CMK (cell line): ENCODE results near the gene STRIP1.

Experiments
- DNase-seq: peaks from one replicate; pipeline ENCODE4 v3.0.0-alpha.2; 2010; ENCODE audit warnings: low read depth

The STRIP1 gene

GRCh38 chr1:110097507-110098221 is 63.2 kb downstream of the STRIP1 start:
- no peak for DNase-seq

- DNase-seq, result no peak
Measured at GRCh38 chr1:110098222-110099026, 64.0 kb downstream of the STRIP1 start.

GRCh38 chr1:110100335-110100734 is 65.9 kb downstream of the STRIP1 start:
- no peak for DNase-seq

DNA sequence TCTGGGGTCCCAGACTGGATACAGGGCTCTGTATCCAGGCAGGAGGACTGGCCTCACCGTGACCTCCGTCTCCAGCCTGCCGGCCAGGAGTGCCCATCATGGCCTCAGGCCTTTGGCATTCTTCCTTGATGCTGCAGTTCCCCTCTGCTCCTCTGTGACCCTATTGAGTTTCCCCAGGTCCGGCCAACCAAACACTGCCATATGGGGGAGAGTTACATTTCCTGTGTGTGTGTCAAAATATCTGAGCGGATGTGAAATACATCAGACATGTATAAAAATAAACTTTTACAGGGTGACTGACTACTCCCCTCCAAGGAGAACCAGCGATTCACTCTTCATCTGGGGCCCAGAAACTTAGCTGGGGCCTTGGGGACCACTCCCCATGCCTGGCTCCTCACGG is 67.7 kb downstream of the STRIP1 start:
- no peak for DNase-seq
